HepG2 (cell line): ENCODE data around the gene EIF5A. TPM values are rescaled to one million over a fixed set of nuclear protein-coding genes. Genes with fewer than 3 reads are reported as not detected.

ENCODE experiments used
- FOXP1 ChIP-seq, 2 experiments: fragments of 450-650 bp in 1 of 2; IDR thresholded peaks; 2 replicates each; pipeline ENCODE4 v1.6.1; 2017 to 2018; ENCODE audit warnings: antibody characterized with exemption in 1 of 2
- HNRNPL ChIP-seq: fragments of 200-400 bp; formaldehyde crosslinking; IDR thresholded peaks from 2 replicates; pipeline ENCODE4 v1.6.1; 2017; ENCODE audit warnings: mild to moderate bottlenecking, low read depth, low read length
- KLF9 ChIP-seq: IDR thresholded peaks from 2 replicates; pipeline ENCODE4 v1.6.1; 2016; ENCODE audit warnings: low read depth
- LBX2 ChIP-seq: sonication (generic); formaldehyde crosslinking; IDR thresholded peaks from 2 replicates; pipeline ENCODE4 v1.5.0; 2020; ENCODE audit warnings: missing genetic modification reagents, mild to moderate bottlenecking, borderline replicate concordance
- MED13 ChIP-seq: sonication (generic); formaldehyde crosslinking; IDR thresholded peaks from 2 replicates; pipeline ENCODE4 v1.5.0; 2020; ENCODE audit warnings: missing genetic modification reagents
- MYNN ChIP-seq: sonication (generic); formaldehyde crosslinking; IDR thresholded peaks from 2 replicates; pipeline ENCODE4 v1.4.0; 2020; ENCODE audit warnings: mild to moderate bottlenecking, low read depth, missing genetic modification reagents
- NFE2 ChIP-seq: sonication (generic); formaldehyde crosslinking; IDR thresholded peaks from 2 replicates; pipeline ENCODE4 v1.4.0; 2020; ENCODE audit warnings: missing genetic modification reagents
- NFIB ChIP-seq: sonication (generic); formaldehyde crosslinking; IDR thresholded peaks from 2 replicates; pipeline ENCODE4 v1.9.0; 2021; ENCODE audit warnings: missing genetic modification reagents, mild to moderate bottlenecking, borderline replicate concordance
- NFIC ChIP-seq: IDR thresholded peaks from 2 replicates; pipeline ENCODE4 v1.6.1; 2012; ENCODE audit warnings: mild to moderate bottlenecking, low read length, inconsistent platforms
- REL ChIP-seq: sonication (generic); formaldehyde crosslinking; conservative IDR thresholded peaks from 2 replicates; pipeline ENCODE4 v1.8.0; 2022; ENCODE audit warnings: mild to moderate bottlenecking, missing genetic modification reagents, moderate library complexity
- RFX3 ChIP-seq: IDR thresholded peaks from 2 replicates; pipeline ENCODE4 v1.6.1; 2016; ENCODE audit warnings: missing biosample characterization, missing genetic modification reagents
- SMAD1 ChIP-seq: sonication (generic); formaldehyde crosslinking; IDR thresholded peaks from 2 replicates; pipeline ENCODE4 v1.4.0; 2020; ENCODE audit warnings: missing genetic modification reagents, low read depth, mild to moderate bottlenecking, borderline replicate concordance
- TOE1 ChIP-seq: sonication (generic); formaldehyde crosslinking; IDR thresholded peaks from 2 replicates; pipeline ENCODE4 v1.4.0; 2020; ENCODE audit warnings: mild to moderate bottlenecking, missing genetic modification reagents
- ZNF121 ChIP-seq: sonication (generic); formaldehyde crosslinking; IDR thresholded peaks from 2 replicates; pipeline ENCODE4 v1.5.0; 2020; ENCODE audit warnings: mild to moderate bottlenecking, missing genetic modification reagents
- ZNF142 ChIP-seq: sonication (generic); formaldehyde crosslinking; IDR thresholded peaks from 2 replicates; pipeline ENCODE4 v1.4.0; 2020; ENCODE audit warnings: missing genetic modification reagents
- ZNF264 ChIP-seq: sonication (generic); formaldehyde crosslinking; IDR thresholded peaks from 2 replicates; pipeline ENCODE4 v1.4.0; 2020; ENCODE audit warnings: missing genetic modification reagents
- ZNF282 ChIP-seq: fragments of 450-650 bp; IDR thresholded peaks from 2 replicates; pipeline ENCODE4 v1.6.1; 2018; ENCODE audit not compliant: partially characterized antibody
- ZNF30 ChIP-seq: sonication (generic); formaldehyde crosslinking; IDR thresholded peaks from 2 replicates; pipeline ENCODE4 v1.5.0; 2020; ENCODE audit warnings: mild to moderate bottlenecking, missing genetic modification reagents
- ZNF776 ChIP-seq: sonication (generic); formaldehyde crosslinking; IDR thresholded peaks from 2 replicates; pipeline ENCODE4 v1.4.0; 2020; ENCODE audit warnings: mild to moderate bottlenecking, missing genetic modification reagents
- ZNF878 ChIP-seq: sonication (generic); formaldehyde crosslinking; IDR thresholded peaks from 2 replicates; pipeline ENCODE4 v1.8.1; 2023; ENCODE audit warnings: mild to moderate bottlenecking, missing genetic modification reagents, moderate library complexity
- polyA plus RNA-seq, 8 experiments: library from polyadenylated mRNA; depleted of rRNA in 3 of 8; stranded (reverse) in 7 of 8; unstranded in 1 of 8; fragments of >200 nt; fragmentation: Illumina TruSeq in 4 of 8; extraction: Trizol in 4 of 8; gene quantifications; 2 replicates each; pipeline versions ENCODE4 v1.2.1 to v1.2.3, GENCODE V29; 2011 to 2016; ENCODE audit warnings: low read depth in 4 of 8, missing spikeins in 1 of 8, mixed read lengths in 1 of 8; ENCODE audit not compliant: insufficient read depth in 1 of 8
- total RNA-seq, 5 experiments: library from RNA; depleted of rRNA; stranded (reverse); fragments of >200 nt; fragmentation: Illumina TruSeq; extraction: Trizol; gene quantifications; 2 replicates each; pipeline ENCODE4 v1.2.3, GENCODE V29; 2016; ENCODE audit warnings: low read depth in 1 of 5
- TF ChIP-seq, protein P1 (sequence below): sonication (generic); IDR thresholded peaks from 2 replicates; pipeline ENCODE4 v1.6.1; 2016; ENCODE audit warnings: low read depth, borderline replicate concordance
- TF ChIP-seq, protein P2 (sequence below): sonication (generic); formaldehyde crosslinking; conservative IDR thresholded peaks from 2 replicates; pipeline ENCODE4 v1.4.0; 2020; ENCODE audit warnings: missing genetic modification reagents

Gene EIF5A
- total and polyA plus RNA-seq, 2 of the 13 experiments (the other 11 are each of a cell fraction or from before 2014, with no cell fraction given) = 319 to 337 TPM

GRCh38 chr17:7329374-7329996 lies 22.1 kb downstream of the EIF5A start (continued):
- TF ChIP-seq ZNF121 (CRISPR knock-in tag) (no peak), ZNF264 (CRISPR knock-in tag) (0 out of 2 replicates have a peak, but pooled peaks have one; percentile 54), RFX3 (CRISPR knock-in tag) (peak; percentile 76), REL (no peak), ZNF30 (CRISPR knock-in tag) (no peak), NFIB (CRISPR knock-in tag) (no peak), ZNF776 (CRISPR knock-in tag) (0 out of 2 replicates have a peak, but pooled peaks have one; percentile 50), KLF9 (CRISPR knock-in tag) (0 out of 2 replicates have a peak, but pooled peaks have one; percentile 21), SMAD1 (CRISPR knock-in tag) (peak; percentile 77; the same call in 1 of the 2 replicates), LBX2 (no peak), ZNF282 (no peak), TOE1 (no peak), FOXP1 (IDR thresholded peaks at IDR 0.05) (no peak), FOXP1 (CRISPR knock-in tag; IDR thresholded peaks at IDR 0.05) (no peak), MYNN (peak; percentile 29; the same call in 1 of the 2 replicates), HNRNPL (no peak), ZNF142 (CRISPR knock-in tag) (no peak), NFIC (no peak), ZNF878 (CRISPR knock-in tag) (no peak), NFE2 (CRISPR knock-in tag) (no peak), MED13 (CRISPR knock-in tag) (no peak)
- TF ChIP-seq, protein P1, sequence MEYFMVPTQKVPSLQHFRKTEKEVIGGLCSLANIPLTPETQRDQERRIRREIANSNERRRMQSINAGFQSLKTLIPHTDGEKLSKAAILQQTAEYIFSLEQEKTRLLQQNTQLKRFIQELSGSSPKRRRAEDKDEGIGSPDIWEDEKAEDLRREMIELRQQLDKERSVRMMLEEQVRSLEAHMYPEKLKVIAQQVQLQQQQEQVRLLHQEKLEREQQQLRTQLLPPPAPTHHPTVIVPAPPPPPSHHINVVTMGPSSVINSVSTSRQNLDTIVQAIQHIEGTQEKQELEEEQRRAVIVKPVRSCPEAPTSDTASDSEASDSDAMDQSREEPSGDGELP = peak; percentile 54; the same call in 1 of the 2 replicates
- TF ChIP-seq, protein P2, sequence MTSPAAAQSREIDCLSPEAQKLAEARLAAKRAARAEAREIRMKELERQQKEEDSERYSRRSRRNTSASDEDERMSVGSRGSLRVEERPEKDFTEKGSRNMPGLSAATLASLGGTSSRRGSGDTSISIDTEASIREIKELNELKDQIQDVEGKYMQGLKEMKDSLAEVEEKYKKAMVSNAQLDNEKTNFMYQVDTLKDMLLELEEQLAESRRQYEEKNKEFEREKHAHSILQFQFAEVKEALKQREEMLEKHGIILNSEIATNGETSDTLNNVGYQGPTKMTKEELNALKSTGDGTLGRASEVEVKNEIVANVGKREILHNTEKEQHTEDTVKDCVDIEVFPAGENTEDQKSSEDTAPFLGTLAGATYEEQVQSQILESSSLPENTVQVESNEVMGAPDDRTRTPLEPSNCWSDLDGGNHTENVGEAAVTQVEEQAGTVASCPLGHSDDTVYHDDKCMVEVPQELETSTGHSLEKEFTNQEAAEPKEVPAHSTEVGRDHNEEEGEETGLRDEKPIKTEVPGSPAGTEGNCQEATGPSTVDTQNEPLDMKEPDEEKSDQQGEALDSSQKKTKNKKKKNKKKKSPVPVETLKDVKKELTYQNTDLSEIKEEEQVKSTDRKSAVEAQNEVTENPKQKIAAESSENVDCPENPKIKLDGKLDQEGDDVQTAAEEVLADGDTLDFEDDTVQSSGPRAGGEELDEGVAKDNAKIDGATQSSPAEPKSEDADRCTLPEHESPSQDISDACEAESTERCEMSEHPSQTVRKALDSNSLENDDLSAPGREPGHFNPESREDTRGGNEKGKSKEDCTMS (CRISPR knock-in tag) = no peak
